ENCODE measurements around the gene HOXD10. TPM values are rescaled to one million over a fixed set of nuclear protein-coding genes. Genes with fewer than 3 reads are reported as not detected.
A peak's percentile ranks its signal among the peaks of the same experiment; 100 is the strongest.

The HOXD10 gene
- total and polyA plus RNA-seq, 2 donors from 2014 or later = 28.2 to 35.4 TPM

GRCh38 chr2:176159663-176160250 is 43.2 kb downstream of the HOXD10 start:
- Histone ChIP-seq H3K4me1 (ENCODE audit: control insufficient read depth in 2 of 3, insufficient read depth in 2 of 3, low read depth in 1 of 3, low read length in 3 of 3) (peaks cover 0 to 5% (median 2%) of the 10 kb centered on the region in 3 donors), H3K4me3 (ENCODE audit: low read length in 3 of 3) (peak overlapping the region in 2 of 3 donors; percentile 38 to 65), H3K9me3 (ENCODE audit: control insufficient read depth in 2 of 3, insufficient read depth in 1 of 3, low read length in 3 of 3) (no peaks in the 10 kb centered on the region), H3K36me3 (ENCODE audit: control insufficient read depth in 2 of 3, insufficient read depth in 3 of 3, low read length in 3 of 3) (peaks cover 0 to 3% (median 1%) of the 10 kb centered on the region in 3 donors), H3K27ac (ENCODE audit: low read depth in 2 of 2, low read length in 2 of 2) (peak overlapping the region; percentile 90 to 95), H3K9ac (ENCODE audit: low read length in 3 of 3) (peak overlapping the region in 2 of 3 donors; percentile 54 to 67), H3K27me3 (ENCODE audit: control insufficient read depth, insufficient read depth, low read length) (no peaks in the 10 kb centered on the region)
- intact Hi-C loops (cut with DNase I) = no loop called here
- no peak for FAIRE-seq
- no peak for TF ChIP-seq CTCF (IDR thresholded peaks at IDR 0.05; ENCODE audit: borderline replicate concordance, extremely low read depth, insufficient read depth)
- DNase-seq = peak in 3 of 5 donors; percentile 30 to 71 (median 35)

- TF ChIP-seq CTCF (IDR thresholded peaks at IDR 0.05; ENCODE audit: borderline replicate concordance, extremely low read depth, insufficient read depth) = no peak
- Histone ChIP-seq H3K36me3 (ENCODE audit: control insufficient read depth in 2 of 3, insufficient read depth in 3 of 3, low read length in 3 of 3) (no peaks in the 10 kb centered on the region), H3K9me3 (ENCODE audit: control insufficient read depth in 2 of 3, insufficient read depth in 1 of 3, low read length in 3 of 3) (no peaks in the 10 kb centered on the region), H3K27me3 (ENCODE audit: control insufficient read depth, insufficient read depth, low read length) (no peaks in the 10 kb centered on the region), H3K4me1 (ENCODE audit: control insufficient read depth in 2 of 3, insufficient read depth in 2 of 3, low read depth in 1 of 3, low read length in 3 of 3) (peaks cover 0 to 2% (median 1%) of the 10 kb centered on the region in 3 donors), H3K9ac (ENCODE audit: low read length in 3 of 3) (peak overlapping the region in 2 of 3 donors; percentile 54 to 94), H3K4me3 (ENCODE audit: low read length in 3 of 3) (peak overlapping the region in 2 of 3 donors; percentile 30 to 65), H3K27ac (ENCODE audit: low read depth in 2 of 2, low read length in 2 of 2) (peak overlapping the region; percentile 90 to 95)
- peak; percentile 77 to 87 (median 84) for DNase-seq
- intact Hi-C loops (cut with DNase I) = no loop called here
- no peak for FAIRE-seq
Measured at GRCh38 chr2:176160251-176160985, 43.8 kb downstream of the HOXD10 start.

- Histone ChIP-seq H3K27me3 (ENCODE audit: control insufficient read depth, insufficient read depth, low read length) (no peaks in the 10 kb centered on the region), H3K9ac (ENCODE audit: low read length in 3 of 3) (peak overlapping the region; percentile 21 to 94 (median 88)), H3K4me1 (ENCODE audit: control insufficient read depth in 2 of 3, insufficient read depth in 2 of 3, low read depth in 1 of 3, low read length in 3 of 3) (peaks cover 3 to 8% (median 4%) of the 10 kb centered on the region in 3 donors), H3K9me3 (ENCODE audit: control insufficient read depth in 2 of 3, insufficient read depth in 1 of 3, low read length in 3 of 3) (no peaks in the 10 kb centered on the region), H3K36me3 (ENCODE audit: control insufficient read depth in 2 of 3, insufficient read depth in 3 of 3, low read length in 3 of 3) (no peaks in the 10 kb centered on the region), H3K27ac (ENCODE audit: low read depth in 2 of 2, low read length in 2 of 2) (peak overlapping the region; percentile 90 to 95), H3K4me3 (ENCODE audit: low read length in 3 of 3) (peak overlapping the region; percentile 30 to 65 (median 61))
- DNase-seq (peak in 4 of 5 donors; percentile 56 to 66 (median 60)), FAIRE-seq (no peak)
- intact Hi-C loops (cut with DNase I) = no loop called here
- TF ChIP-seq CTCF (IDR thresholded peaks at IDR 0.05; ENCODE audit: borderline replicate concordance, extremely low read depth, insufficient read depth) = no peak
Measured at GRCh38 chr2:176160986-176161824, 44.6 kb downstream of the HOXD10 start.

Data from kidney (tissue), 14 donors.